Ishikawa (cell line): ENCODE measurements around the gene RAD51B.

Source experiments
- CEBPB ChIP-seq: IDR thresholded peaks from 2 replicates; pipeline ENCODE4 v1.6.1; 2012
- CREB1 ChIP-seq: IDR thresholded peaks from 2 replicates; pipeline ENCODE4 v1.6.1; 2012; ENCODE audit warnings: low read depth
- EP300 ChIP-seq: IDR thresholded peaks from 2 replicates; pipeline ENCODE4 v1.6.1; 2012; ENCODE audit warnings: borderline replicate concordance
- MAX ChIP-seq: IDR thresholded peaks from 2 replicates; pipeline ENCODE4 v1.6.1; 2012
- NFIC ChIP-seq: IDR thresholded peaks from 2 replicates; pipeline ENCODE4 v1.6.1; 2012
- RAD21 ChIP-seq: IDR thresholded peaks from 2 replicates; pipeline ENCODE4 v1.6.1; 2012; ENCODE audit warnings: low read depth
- TCF12 ChIP-seq: IDR thresholded peaks from 2 replicates; pipeline ENCODE4 v1.6.1; 2012; ENCODE audit warnings: low read depth
- TEAD4 ChIP-seq: IDR thresholded peaks from 2 replicates; pipeline ENCODE4 v1.6.1; 2012
- YY1 ChIP-seq: IDR thresholded peaks from 2 replicates; pipeline ENCODE4 v1.6.1; 2012; ENCODE audit warnings: low read depth
- ZBTB7A ChIP-seq: IDR thresholded peaks from 2 replicates; pipeline ENCODE4 v1.6.1; 2012; ENCODE audit warnings: low read depth
- TF ChIP-seq, protein P1 (sequence below): IDR thresholded peaks from 2 replicates; pipeline ENCODE4 v1.6.1; 2012

- TF ChIP-seq EP300 (no peak), CEBPB (no peak), YY1 (no peak), CREB1 (no peak), NFIC (no peak), TEAD4 (no peak), TCF12 (no peak), RAD21 (no peak), MAX (no peak), ZBTB7A (no peak)
- TF ChIP-seq, protein P1, sequence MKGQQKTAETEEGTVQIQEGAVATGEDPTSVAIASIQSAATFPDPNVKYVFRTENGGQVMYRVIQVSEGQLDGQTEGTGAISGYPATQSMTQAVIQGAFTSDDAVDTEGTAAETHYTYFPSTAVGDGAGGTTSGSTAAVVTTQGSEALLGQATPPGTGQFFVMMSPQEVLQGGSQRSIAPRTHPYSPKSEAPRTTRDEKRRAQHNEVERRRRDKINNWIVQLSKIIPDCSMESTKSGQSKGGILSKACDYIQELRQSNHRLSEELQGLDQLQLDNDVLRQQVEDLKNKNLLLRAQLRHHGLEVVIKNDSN, result no peak
Observed at GRCh38 chr14:68373124-68373646, 553.6 kb downstream of the RAD51B start.
